OCI-LY1 (cell line): ENCODE results near the gene BHLHE41.

Experiments used
- H2AFZ ChIP-seq: fragments of 200-600 bp; sonication (generic), shearing (Covaris generic); 2 replicates; pipeline ENCODE4 v1.6.0; 2014; ENCODE audit warnings: antibody characterized with exemption, mild to moderate bottlenecking, low read length
- H3F3A ChIP-seq: fragments of 200-600 bp; sonication (generic), shearing (Covaris generic); 2 replicates; pipeline ENCODE4 v1.6.0; 2014; ENCODE audit warnings: mild to moderate bottlenecking, antibody characterized with exemption, low read length, moderate library complexity; ENCODE audit not compliant: insufficient read depth
- H3K27ac ChIP-seq: fragments of 200-600 bp; sonication (generic); 2 replicates; pipeline ENCODE4 v1.5.1; 2014; ENCODE audit warnings: low read length, mixed run types, mild to moderate bottlenecking, low read depth; ENCODE audit not compliant: poor library complexity, severe bottlenecking
- H3K27me3 ChIP-seq: fragments of 200-600 bp; sonication (generic); 2 replicates; pipeline ENCODE4 v1.6.0; 2014; ENCODE audit warnings: antibody characterized with exemption, mild to moderate bottlenecking, low read length, moderate library complexity; ENCODE audit not compliant: insufficient read depth
- H3K36me3 ChIP-seq: fragments of 200-600 bp; sonication (generic); 2 replicates; pipeline ENCODE4 v1.6.1; 2014; ENCODE audit warnings: mild to moderate bottlenecking, antibody characterized with exemption, low read length, moderate library complexity, mixed read lengths; ENCODE audit not compliant: insufficient read depth
- H3K4me1 ChIP-seq: fragments of 200-600 bp; sonication (generic); 2 replicates; pipeline ENCODE4 v1.5.1; 2014; ENCODE audit warnings: mild to moderate bottlenecking, low read length, moderate library complexity; ENCODE audit not compliant: insufficient read depth, severe bottlenecking
- H3K4me2 ChIP-seq: fragments of 200-600 bp; sonication (generic), shearing (Covaris generic); 2 replicates; pipeline ENCODE4 v1.6.1; 2014; ENCODE audit warnings: low read length
- H3K4me3 ChIP-seq: fragments of 200-600 bp; sonication (generic); 2 replicates; pipeline ENCODE4 v1.5.1; 2014; ENCODE audit warnings: low read length, low read depth, mild to moderate bottlenecking, mixed read lengths; ENCODE audit not compliant: poor library complexity, severe bottlenecking
- H3K79me2 ChIP-seq: fragments of 200-600 bp; shearing (Covaris generic); 2 replicates; pipeline ENCODE4 v1.6.1; 2016; ENCODE audit warnings: mixed run types, low read length, mixed read lengths; ENCODE audit not compliant: insufficient read depth
- H3K9ac ChIP-seq: fragments of 200-600 bp; sonication (generic), shearing (Covaris generic); 2 replicates; pipeline ENCODE4 v1.6.1; 2014; ENCODE audit warnings: mild to moderate bottlenecking, low read length, mixed read lengths
- H3K9me2 ChIP-seq: fragments of 200-600 bp; sonication (generic), shearing (Covaris generic); 2 replicates; pipeline ENCODE4 v1.6.1; 2014; ENCODE audit warnings: low read depth, mild to moderate bottlenecking, low read length, mixed read lengths
- H3K9me3 ChIP-seq: fragments of 200-600 bp; shearing (Covaris generic); 2 replicates; pipeline ENCODE4 v1.6.1; 2014; ENCODE audit warnings: low read length, mixed read lengths
- H4K20me1 ChIP-seq: fragments of 200-600 bp; sonication (generic), shearing (Covaris generic); 2 replicates; pipeline ENCODE4 v1.6.0; 2016; ENCODE audit warnings: mild to moderate bottlenecking, low read length; ENCODE audit not compliant: insufficient read depth
- EZH2 ChIP-seq: fragments of 200-600 bp; sonication (generic), shearing (Covaris generic); IDR thresholded peaks from 2 replicates; pipeline ENCODE4 v1.8.0; 2017; ENCODE audit warnings: borderline replicate concordance, mixed run types, mild to moderate bottlenecking, antibody characterized with exemption, low read length, moderate library complexity, mixed read lengths
- TF ChIP-seq, protein P1 (sequence below): fragments of 200-600 bp; sonication (generic), shearing (Covaris generic); IDR thresholded peaks from 2 replicates; pipeline ENCODE4 v1.5.1; 2017; ENCODE audit warnings: mild to moderate bottlenecking, antibody characterized with exemption, low read length, moderate library complexity, mixed read lengths

Gene BHLHE41

GRCh38 chr12:26121323-26122060, 3.3 kb downstream of the BHLHE41 start:
- Histone ChIP-seq H3K9me3 (no peaks in the 10 kb centered on the region), H3K79me2 (no peaks in the 10 kb centered on the region), H3K9ac (no peak overlapping the region), H3K36me3 (no peaks in the 10 kb centered on the region), H4K20me1 (no peaks in the 10 kb centered on the region), H3F3A (no peaks in the 10 kb centered on the region), H3K4me2 (peak overlapping the region; percentile 81), H3K27ac (no peak overlapping the region), H3K4me3 (peak overlapping the region; percentile 53), H3K27me3 (peaks cover 4% of the 10 kb centered on the region; the same call in 1 of the 2 replicates), H3K4me1 (peaks cover 32% of the 10 kb centered on the region), H3K9me2 (no peaks in the 10 kb centered on the region), H2AFZ (no peak overlapping the region)
- no peak for TF ChIP-seq EZH2
- TF ChIP-seq, protein P1, sequence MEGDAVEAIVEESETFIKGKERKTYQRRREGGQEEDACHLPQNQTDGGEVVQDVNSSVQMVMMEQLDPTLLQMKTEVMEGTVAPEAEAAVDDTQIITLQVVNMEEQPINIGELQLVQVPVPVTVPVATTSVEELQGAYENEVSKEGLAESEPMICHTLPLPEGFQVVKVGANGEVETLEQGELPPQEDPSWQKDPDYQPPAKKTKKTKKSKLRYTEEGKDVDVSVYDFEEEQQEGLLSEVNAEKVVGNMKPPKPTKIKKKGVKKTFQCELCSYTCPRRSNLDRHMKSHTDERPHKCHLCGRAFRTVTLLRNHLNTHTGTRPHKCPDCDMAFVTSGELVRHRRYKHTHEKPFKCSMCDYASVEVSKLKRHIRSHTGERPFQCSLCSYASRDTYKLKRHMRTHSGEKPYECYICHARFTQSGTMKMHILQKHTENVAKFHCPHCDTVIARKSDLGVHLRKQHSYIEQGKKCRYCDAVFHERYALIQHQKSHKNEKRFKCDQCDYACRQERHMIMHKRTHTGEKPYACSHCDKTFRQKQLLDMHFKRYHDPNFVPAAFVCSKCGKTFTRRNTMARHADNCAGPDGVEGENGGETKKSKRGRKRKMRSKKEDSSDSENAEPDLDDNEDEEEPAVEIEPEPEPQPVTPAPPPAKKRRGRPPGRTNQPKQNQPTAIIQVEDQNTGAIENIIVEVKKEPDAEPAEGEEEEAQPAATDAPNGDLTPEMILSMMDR: no peak

GRCh38 chr12:26120561-26121274, 4.1 kb downstream of the BHLHE41 start:
- Histone ChIP-seq H3K79me2 (no peaks in the 10 kb centered on the region), H4K20me1 (no peaks in the 10 kb centered on the region), H3F3A (no peaks in the 10 kb centered on the region), H3K4me1 (peaks cover 24% of the 10 kb centered on the region), H2AFZ (no peak overlapping the region), H3K9me3 (no peaks in the 10 kb centered on the region), H3K9me2 (no peaks in the 10 kb centered on the region), H3K36me3 (no peaks in the 10 kb centered on the region), H3K4me2 (no peak overlapping the region), H3K4me3 (no peak overlapping the region), H3K27me3 (peaks cover 4% of the 10 kb centered on the region; the same call in 1 of the 2 replicates), H3K27ac (no peak overlapping the region), H3K9ac (no peak overlapping the region)
- TF ChIP-seq EZH2: no peak
- TF ChIP-seq, protein P1: no peak

DNA sequence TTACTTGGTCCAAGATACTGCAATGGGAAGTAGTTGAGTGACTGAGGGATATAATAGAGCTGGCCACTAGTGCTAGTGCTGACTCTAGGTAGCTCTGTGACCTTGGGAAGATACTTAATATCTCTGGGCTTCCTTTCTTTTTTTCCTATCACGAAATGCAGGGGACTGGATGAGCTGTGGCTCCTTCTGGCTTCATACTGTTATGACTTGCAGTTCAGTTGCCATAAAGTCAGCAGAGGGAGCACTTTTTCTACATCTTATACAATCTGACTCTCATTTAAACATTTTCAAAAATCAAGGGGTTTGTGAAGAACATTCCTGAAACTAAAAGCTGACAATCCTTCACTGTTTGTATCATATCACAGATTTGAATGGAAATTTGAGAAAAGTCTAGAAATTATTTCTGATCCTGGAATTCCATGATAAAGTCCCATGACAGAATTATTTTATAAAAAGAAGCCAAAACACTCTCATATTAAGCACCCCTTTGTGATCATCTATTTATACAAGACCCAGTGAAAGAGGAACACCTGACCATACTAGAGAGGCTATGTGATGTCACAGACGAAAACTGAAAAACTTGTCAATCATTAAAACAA, 5.3 kb downstream of the BHLHE41 start:
- H3K79me2 ChIP-seq: no peaks in the 10 kb centered on the region
- peaks cover under 1% of the 10 kb centered on the region; the same call in 1 of the 2 replicates for H3K27me3 ChIP-seq
- no peaks in the 10 kb centered on the region for H3K9me2 ChIP-seq
- H3K4me3 ChIP-seq: no peak overlapping the region
- no peak overlapping the region for H3K9ac ChIP-seq
- no peaks in the 10 kb centered on the region for H3K9me3 ChIP-seq
- H2AFZ ChIP-seq: no peak overlapping the region
- no peak overlapping the region for H3K4me2 ChIP-seq
- no peak overlapping the region for H3K27ac ChIP-seq
- no peaks in the 10 kb centered on the region for H4K20me1 ChIP-seq
- no peak for TF ChIP-seq EZH2
- TF ChIP-seq, protein P1: peak; percentile 58
- no peaks in the 10 kb centered on the region for H3K36me3 ChIP-seq
- H3F3A ChIP-seq: no peaks in the 10 kb centered on the region
- H3K4me1 ChIP-seq: peaks cover 16% of the 10 kb centered on the region
